Measurements from ENCODE around the gene GDAP1L1.

- TF ChIP-seq CTCF (IDR thresholded peaks at IDR 0.05) = no peak
- TF ChIP-seq ZFX (IDR thresholded peaks at IDR 0.05; ENCODE audit: borderline replicate concordance) = no peak
Observed at GRCh38 chr20:44279228-44279627, 32.1 kb downstream of the GDAP1L1 start.

Measured in 22Rv1 (cell line).